HUES48 (cell line): ENCODE data around the gene TSPAN17.

Experiments used
- H3K27ac ChIP-seq: one replicate; pipeline ENCODE4 v1.7.0; 2013; ENCODE audit warnings: low read depth, low read length, inconsistent platforms
- H3K27me3 ChIP-seq: 2 replicates; pipeline ENCODE4 v1.6.1; 2013; ENCODE audit warnings: mild to moderate bottlenecking, low read length; ENCODE audit not compliant: control insufficient read depth, insufficient read depth
- H3K36me3 ChIP-seq: 2 replicates; pipeline ENCODE4 v1.6.1; 2013; ENCODE audit warnings: low read length; ENCODE audit not compliant: control insufficient read depth, insufficient read depth
- H3K4me1 ChIP-seq: 2 replicates; pipeline ENCODE4 v1.6.1; 2013; ENCODE audit warnings: mild to moderate bottlenecking, low read length; ENCODE audit not compliant: control insufficient read depth, insufficient read depth
- H3K4me3 ChIP-seq: 2 replicates; pipeline ENCODE4 v1.5.1; 2013; ENCODE audit warnings: mild to moderate bottlenecking, low read depth, low read length
- H3K9ac ChIP-seq: 2 replicates; pipeline ENCODE4 v1.6.1; 2013; ENCODE audit warnings: mild to moderate bottlenecking, low read depth, low read length, moderate library complexity
- H3K9me3 ChIP-seq: 2 replicates; pipeline ENCODE4 v1.6.1; 2013; ENCODE audit warnings: low read length; ENCODE audit not compliant: control insufficient read depth, insufficient read depth

TSPAN17 gene

GRCh38 chr5:176610435-176610773, 36.9 kb upstream of the TSPAN17 start:
- Histone ChIP-seq H3K4me3 (peak overlapping the region; percentile 68), H3K27ac (peak overlapping the region; percentile 52), H3K9ac (no peak overlapping the region), H3K4me1 (0 out of 2 replicates have a peak, but pooled peaks cover 3% of the 10 kb centered on the region), H3K36me3 (no peaks in the 10 kb centered on the region), H3K9me3 (no peaks in the 10 kb centered on the region), H3K27me3 (peaks cover 14% of the 10 kb centered on the region)

- Histone ChIP-seq H3K36me3 (no peaks in the 10 kb centered on the region), H3K27ac (no peak overlapping the region), H3K4me3 (no peak overlapping the region), H3K4me1 (no peaks in the 10 kb centered on the region), H3K9me3 (no peaks in the 10 kb centered on the region), H3K9ac (no peak overlapping the region), H3K27me3 (peaks cover 17% of the 10 kb centered on the region)
Observed at GRCh38 chr5:176611435-176611834, 35.8 kb upstream of the TSPAN17 start.

GRCh38 chr5:176612008-176612407, 35.3 kb upstream of the TSPAN17 start:
- Histone ChIP-seq H3K27ac (no peak overlapping the region), H3K9me3 (no peaks in the 10 kb centered on the region), H3K9ac (no peak overlapping the region), H3K27me3 (peaks cover 17% of the 10 kb centered on the region), H3K36me3 (no peaks in the 10 kb centered on the region), H3K4me1 (no peaks in the 10 kb centered on the region), H3K4me3 (no peak overlapping the region)

- H3K4me3 ChIP-seq, result no peak overlapping the region
- H3K9me3 ChIP-seq, result no peaks in the 10 kb centered on the region
- H3K9ac ChIP-seq, result no peak overlapping the region
- no peaks in the 10 kb centered on the region for H3K36me3 ChIP-seq
- H3K27me3 ChIP-seq, result peaks cover 21% of the 10 kb centered on the region
- H3K4me1 ChIP-seq, result no peaks in the 10 kb centered on the region
- no peak overlapping the region for H3K27ac ChIP-seq
Observed at GRCh38 chr5:176612855-176613254, 34.4 kb upstream of the TSPAN17 start.

GRCh38 chr5:176614805-176615478, 32.3 kb upstream of the TSPAN17 start:
- Histone ChIP-seq H3K27me3 (peaks cover 31% of the 10 kb centered on the region), H3K4me3 (no peak overlapping the region), H3K27ac (no peak overlapping the region), H3K9ac (no peak overlapping the region), H3K9me3 (no peaks in the 10 kb centered on the region), H3K4me1 (peaks cover 3% of the 10 kb centered on the region), H3K36me3 (no peaks in the 10 kb centered on the region)

- no peak overlapping the region for H3K9ac ChIP-seq
- peaks cover 41% of the 10 kb centered on the region for H3K27me3 ChIP-seq
- H3K4me1 ChIP-seq, result peaks cover 3% of the 10 kb centered on the region
- H3K9me3 ChIP-seq, result no peaks in the 10 kb centered on the region
- H3K27ac ChIP-seq, result no peak overlapping the region
- no peaks in the 10 kb centered on the region for H3K36me3 ChIP-seq
- no peak overlapping the region for H3K4me3 ChIP-seq
Observed at GRCh38 chr5:176616511-176616910, 30.8 kb upstream of the TSPAN17 start.

GRCh38 chr5:176618783-176619182, 28.5 kb upstream of the TSPAN17 start:
- no peak overlapping the region for H3K9ac ChIP-seq
- no peaks in the 10 kb centered on the region for H3K36me3 ChIP-seq
- H3K4me1 ChIP-seq, result peaks cover 3% of the 10 kb centered on the region
- peaks cover 42% of the 10 kb centered on the region for H3K27me3 ChIP-seq
- H3K27ac ChIP-seq, result no peak overlapping the region
- peak overlapping the region; percentile 37; the same call in 1 of the 2 replicates for H3K4me3 ChIP-seq
- H3K9me3 ChIP-seq, result no peaks in the 10 kb centered on the region

- H3K4me1 ChIP-seq, result peaks cover 3% of the 10 kb centered on the region
Observed at GRCh38 chr5:176619203-176619568, 28.1 kb upstream of the TSPAN17 start.

GRCh38 chr5:176619569-176620332, 27.5 kb upstream of the TSPAN17 start:
- H3K27ac ChIP-seq, result no peak overlapping the region
- H3K4me3 ChIP-seq, result peak overlapping the region; percentile 46; the same call in 1 of the 2 replicates
- no peak overlapping the region for H3K9ac ChIP-seq
- H3K9me3 ChIP-seq, result no peaks in the 10 kb centered on the region
- peaks cover 3% of the 10 kb centered on the region for H3K4me1 ChIP-seq
- H3K36me3 ChIP-seq, result no peaks in the 10 kb centered on the region
- H3K27me3 ChIP-seq, result peaks cover 42% of the 10 kb centered on the region

More at GRCh38 chr5:176619203-176619568, 28.1 kb upstream of the TSPAN17 start:
- peak overlapping the region; percentile 46; the same call in 1 of the 2 replicates for H3K4me3 ChIP-seq
- H3K27ac ChIP-seq, result no peak overlapping the region
- no peak overlapping the region for H3K9ac ChIP-seq
- H3K27me3 ChIP-seq, result peaks cover 42% of the 10 kb centered on the region
- no peaks in the 10 kb centered on the region for H3K36me3 ChIP-seq
- no peaks in the 10 kb centered on the region for H3K9me3 ChIP-seq

- H3K4me3 ChIP-seq, result peak overlapping the region; percentile 46; the same call in 1 of the 2 replicates
- H3K27me3 ChIP-seq, result peaks cover 42% of the 10 kb centered on the region
- peaks cover 3% of the 10 kb centered on the region for H3K4me1 ChIP-seq
- H3K27ac ChIP-seq, result no peak overlapping the region
- H3K36me3 ChIP-seq, result no peaks in the 10 kb centered on the region
- no peak overlapping the region for H3K9ac ChIP-seq
- H3K9me3 ChIP-seq, result no peaks in the 10 kb centered on the region
Observed at GRCh38 chr5:176620333-176620981, 26.8 kb upstream of the TSPAN17 start.

GRCh38 chr5:176621661-176622079, 25.6 kb upstream of the TSPAN17 start:
- peaks cover 38% of the 10 kb centered on the region for H3K27me3 ChIP-seq
- H3K4me3 ChIP-seq, result no peak overlapping the region
- H3K4me1 ChIP-seq, result peaks cover 3% of the 10 kb centered on the region
- no peaks in the 10 kb centered on the region for H3K36me3 ChIP-seq
- H3K27ac ChIP-seq, result no peak overlapping the region
- no peaks in the 10 kb centered on the region for H3K9me3 ChIP-seq
- H3K9ac ChIP-seq, result no peak overlapping the region
